IMR-90 (cell line): Measurements from ENCODE around the gene ADGRA3.

Source experiments
- BHLHE40 ChIP-seq: fragments of 150-350 bp; IDR thresholded peaks from 2 replicates; pipeline ENCODE4 v1.6.1; 2016; ENCODE audit warnings: mild to moderate bottlenecking, low read depth, low read length
- CTCF ChIP-seq: conservative IDR thresholded peaks from 2 replicates; pipeline ENCODE4 v1.5.1; 2012; ENCODE audit warnings: mild to moderate bottlenecking, low read depth, low read length, improper control_type of control experiment
- FOS ChIP-seq: fragments of 150-350 bp; IDR thresholded peaks from 2 replicates; pipeline ENCODE4 v1.6.1; 2016; ENCODE audit warnings: low read depth, low read length
- MAZ ChIP-seq: IDR thresholded peaks from 2 replicates; pipeline ENCODE4 v1.6.1; 2012; ENCODE audit warnings: low read depth, mild to moderate bottlenecking, low read length, improper control_type of control experiment, moderate library complexity, borderline replicate concordance
- MXI1 ChIP-seq: IDR thresholded peaks from 2 replicates; pipeline ENCODE4 v1.6.1; 2012; ENCODE audit warnings: low read depth, mild to moderate bottlenecking, low read length, moderate library complexity, borderline replicate concordance
- POLR2A ChIP-seq: IDR thresholded peaks from 2 replicates; pipeline ENCODE4 v1.6.1; 2012; ENCODE audit warnings: mild to moderate bottlenecking, low read depth, low read length
- RAD21 ChIP-seq: IDR thresholded peaks from 2 replicates; pipeline ENCODE4 v1.6.1; 2012; ENCODE audit warnings: low read length, improper control_type of control experiment
- RFX5 ChIP-seq: IDR thresholded peaks from 2 replicates; pipeline ENCODE4 v1.8.0; 2012; ENCODE audit warnings: low read depth, mild to moderate bottlenecking, low read length, moderate library complexity
- SMC3 ChIP-seq: fragments of 150-350 bp; IDR thresholded peaks from 2 replicates; pipeline ENCODE4 v1.6.1; 2016; ENCODE audit warnings: low read depth, mild to moderate bottlenecking, antibody characterized with exemption, low read length, moderate library complexity
- USF2 ChIP-seq: fragments of 150-350 bp; IDR thresholded peaks from 2 replicates; pipeline ENCODE4 v1.6.1; 2017; ENCODE audit warnings: mild to moderate bottlenecking, antibody characterized with exemption, low read length, low read depth

- TF ChIP-seq RAD21 (no peak), POLR2A (no peak), CTCF (no peak), BHLHE40 (no peak), USF2 (no peak), MAZ (no peak), SMC3 (no peak), MXI1 (no peak), RFX5 (no peak), FOS (no peak)
Observed at GRCh38 chr4:22454955-22455354, 60.9 kb downstream of the ADGRA3 start.
